Astrocyte (in vitro differentiated cells and primary cell): ENCODE measurements around the gene TRRAP. TPM values are rescaled to one million over a fixed set of nuclear protein-coding genes. Genes with fewer than 3 reads are reported as not detected.

ENCODE experiments used
- DNase-seq: peaks from one replicate; pipeline ENCODE4 v3.0.0-alpha.2; 2010; ENCODE audit warnings: low read depth
- FAIRE-seq: peaks from 2 replicates; lab custom pipeline; 2011; peaks lifted over from hg19 to GRCh38; lab: Jason Lieb, UNC
- H2AFZ ChIP-seq: 2 replicates; pipeline ENCODE4 v1.6.0; 2012; ENCODE audit warnings: low read depth, low read length, inconsistent platforms
- H3K27ac ChIP-seq: 2 replicates; pipeline ENCODE4 v1.5.1; 2011; ENCODE audit warnings: low read depth, low read length, inconsistent platforms
- H3K27me3 ChIP-seq: 2 replicates; pipeline ENCODE4 v1.6.0; 2011; ENCODE audit warnings: low read length, inconsistent platforms; ENCODE audit not compliant: insufficient read depth
- H3K36me3 ChIP-seq: 2 replicates; pipeline ENCODE4 v1.5.1; 2011; ENCODE audit warnings: low read length, inconsistent platforms; ENCODE audit not compliant: insufficient read depth
- H3K4me1 ChIP-seq: 2 replicates; pipeline ENCODE4 v1.5.1; 2011; ENCODE audit warnings: low read length, inconsistent platforms; ENCODE audit not compliant: insufficient read depth
- H3K4me2 ChIP-seq: 2 replicates; pipeline ENCODE4 v1.6.0; 2012; ENCODE audit warnings: low read length, inconsistent platforms
- H3K4me3 ChIP-seq: 2 replicates; pipeline ENCODE4 v1.5.1; 2011; ENCODE audit warnings: low read depth, mild to moderate bottlenecking, low read length, inconsistent platforms; ENCODE audit not compliant: insufficient read depth
- H3K79me2 ChIP-seq: 2 replicates; pipeline ENCODE4 v1.6.0; 2012; ENCODE audit warnings: mild to moderate bottlenecking, low read length, inconsistent platforms; ENCODE audit not compliant: insufficient read depth
- H3K9ac ChIP-seq: 2 replicates; pipeline ENCODE4 v1.6.0; 2012; ENCODE audit warnings: mild to moderate bottlenecking, low read length, inconsistent platforms
- H3K9me3 ChIP-seq: 2 replicates; pipeline ENCODE4 v1.5.1; 2012; ENCODE audit warnings: low read depth, mild to moderate bottlenecking, low read length, inconsistent platforms; ENCODE audit not compliant: insufficient read depth
- H4K20me1 ChIP-seq: 2 replicates; pipeline ENCODE4 v1.6.0; 2012; ENCODE audit warnings: low read length, inconsistent platforms; ENCODE audit not compliant: insufficient read depth
- H3K27ac Mint-ChIP-seq: one replicate; pipeline ENCODE4 v1.8.0; 2021; ENCODE audit warnings: mild to moderate bottlenecking, mixed read lengths; ENCODE audit not compliant: unreplicated experiment
- H3K27me3 Mint-ChIP-seq: one replicate; pipeline ENCODE4 v1.8.0; 2021; ENCODE audit warnings: low read depth, mixed read lengths; ENCODE audit not compliant: unreplicated experiment
- H3K36me3 Mint-ChIP-seq: one replicate; pipeline ENCODE4 v1.8.0; 2021; ENCODE audit warnings: low read depth, mixed read lengths; ENCODE audit not compliant: unreplicated experiment
- H3K4me1 Mint-ChIP-seq: one replicate; pipeline ENCODE4 v1.8.0; 2021; ENCODE audit warnings: low read depth, mixed read lengths; ENCODE audit not compliant: unreplicated experiment
- H3K4me3 Mint-ChIP-seq: one replicate; pipeline ENCODE4 v1.8.0; 2021; ENCODE audit warnings: mild to moderate bottlenecking, moderate library complexity, mixed read lengths; ENCODE audit not compliant: unreplicated experiment
- H3K9me3 Mint-ChIP-seq: one replicate; pipeline ENCODE4 v1.8.0; 2021; ENCODE audit warnings: mild to moderate bottlenecking, mixed read lengths; ENCODE audit not compliant: unreplicated experiment
- CTCF ChIP-seq: IDR thresholded peaks from 2 replicates; pipeline ENCODE4 v1.5.1; 2011; ENCODE audit warnings: low read depth, mild to moderate bottlenecking, inconsistent platforms, low read length, moderate library complexity; ENCODE audit not compliant: insufficient read depth
- EZH2 ChIP-seq: IDR thresholded peaks from 2 replicates; pipeline ENCODE4 v1.6.1; 2012; ENCODE audit warnings: mild to moderate bottlenecking, low read length, inconsistent platforms; ENCODE audit not compliant: insufficient read depth
- total RNA-seq: library from RNA; stranded (reverse); gene quantifications from 2 replicates; pipeline ENCODE4 v1.2.1, GENCODE V29; 2021

Gene TRRAP
- total RNA-seq, 1 donor from 2014 or later = 33.5 TPM

GRCh38 chr7:98985406-98985805, 107.1 kb downstream of the TRRAP start:
- Mint-ChIP-seq H3K27ac (no peak overlapping the region), H3K4me1 (no peaks in the 10 kb centered on the region), H3K9me3 (peaks cover 5% of the 10 kb centered on the region), H3K4me3 (no peak overlapping the region), H3K27me3 (no peaks in the 10 kb centered on the region), H3K36me3 (peaks cover 40% of the 10 kb centered on the region)
- no peak for FAIRE-seq
- Histone ChIP-seq H3K9me3 (no peaks in the 10 kb centered on the region), H3K4me3 (no peak overlapping the region), H3K9ac (no peak overlapping the region), H3K4me2 (no peak overlapping the region), H4K20me1 (peaks cover 5% of the 10 kb centered on the region), H3K27ac (no peak overlapping the region), H3K27me3 (no peaks in the 10 kb centered on the region), H3K79me2 (no peaks in the 10 kb centered on the region), H3K36me3 (peaks cover 67% of the 10 kb centered on the region), H3K4me1 (no peaks in the 10 kb centered on the region), H2AFZ (no peak overlapping the region)
- no peak for TF ChIP-seq EZH2
- TF ChIP-seq CTCF = no peak
- no peak for DNase-seq

GRCh38 chr7:98985945-98986344, 107.6 kb downstream of the TRRAP start:
- Histone ChIP-seq H3K27ac (no peak overlapping the region), H4K20me1 (peaks cover 5% of the 10 kb centered on the region), H3K4me2 (no peak overlapping the region), H3K4me3 (no peak overlapping the region), H3K79me2 (no peaks in the 10 kb centered on the region), H3K36me3 (peaks cover 71% of the 10 kb centered on the region), H3K9ac (no peak overlapping the region), H3K9me3 (no peaks in the 10 kb centered on the region), H3K27me3 (no peaks in the 10 kb centered on the region), H2AFZ (no peak overlapping the region), H3K4me1 (no peaks in the 10 kb centered on the region)
- Mint-ChIP-seq H3K4me1 (no peaks in the 10 kb centered on the region), H3K9me3 (peaks cover 5% of the 10 kb centered on the region), H3K4me3 (no peak overlapping the region), H3K27me3 (no peaks in the 10 kb centered on the region), H3K27ac (no peak overlapping the region), H3K36me3 (peaks cover 40% of the 10 kb centered on the region)
- TF ChIP-seq CTCF (no peak), EZH2 (no peak)
- DNase-seq = no peak
- FAIRE-seq = no peak

- Mint-ChIP-seq H3K9me3 (peaks cover 5% of the 10 kb centered on the region), H3K36me3 (peaks cover 45% of the 10 kb centered on the region), H3K27ac (no peak overlapping the region), H3K27me3 (no peaks in the 10 kb centered on the region), H3K4me1 (no peaks in the 10 kb centered on the region), H3K4me3 (no peak overlapping the region)
- Histone ChIP-seq H3K27me3 (no peaks in the 10 kb centered on the region), H3K9me3 (no peaks in the 10 kb centered on the region), H3K79me2 (no peaks in the 10 kb centered on the region), H3K36me3 (peaks cover 67% of the 10 kb centered on the region), H3K4me2 (no peak overlapping the region), H3K4me1 (no peaks in the 10 kb centered on the region), H3K4me3 (no peak overlapping the region), H4K20me1 (peaks cover 5% of the 10 kb centered on the region), H2AFZ (no peak overlapping the region), H3K9ac (no peak overlapping the region), H3K27ac (no peak overlapping the region)
- TF ChIP-seq EZH2 = no peak
- no peak for TF ChIP-seq CTCF
- FAIRE-seq (no peak), DNase-seq (no peak)
Measured at GRCh38 chr7:98988641-98989040, 110.3 kb downstream of the TRRAP start.
